ENCODE results near the gene RBBP7.
A peak's percentile ranks its signal among the peaks of the same experiment; 100 is the strongest.
"Not testable (repeated sequence)": the region's sequence is repeated elsewhere in the genome, so short reads cannot be mapped to it uniquely, and the experiment has no call there.

The RBBP7 gene

DNA sequence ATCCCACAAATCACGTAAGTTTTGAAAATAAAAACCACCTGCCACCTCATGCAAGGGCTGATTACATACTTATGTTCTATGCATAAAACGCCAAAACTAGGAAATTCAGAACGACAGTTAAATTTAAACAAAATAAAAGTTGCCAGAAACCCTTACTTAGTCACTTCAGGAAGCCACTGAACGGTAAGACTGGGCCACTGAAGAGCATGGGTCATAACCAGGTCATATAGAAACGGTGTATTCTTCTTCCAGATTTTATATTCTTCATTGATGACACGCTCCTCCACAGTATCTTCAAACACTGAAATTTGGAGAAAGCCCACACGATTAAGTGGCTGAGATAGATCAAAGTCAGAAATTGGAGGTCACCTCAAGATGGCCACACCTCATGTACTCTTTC lies 1.2 kb downstream of the RBBP7 start:
- peak; percentile 52 for FAIRE-seq
- DNase-seq (ENCODE audit: extremely low spot score, insufficient read length, low read depth): no peak

DNA sequence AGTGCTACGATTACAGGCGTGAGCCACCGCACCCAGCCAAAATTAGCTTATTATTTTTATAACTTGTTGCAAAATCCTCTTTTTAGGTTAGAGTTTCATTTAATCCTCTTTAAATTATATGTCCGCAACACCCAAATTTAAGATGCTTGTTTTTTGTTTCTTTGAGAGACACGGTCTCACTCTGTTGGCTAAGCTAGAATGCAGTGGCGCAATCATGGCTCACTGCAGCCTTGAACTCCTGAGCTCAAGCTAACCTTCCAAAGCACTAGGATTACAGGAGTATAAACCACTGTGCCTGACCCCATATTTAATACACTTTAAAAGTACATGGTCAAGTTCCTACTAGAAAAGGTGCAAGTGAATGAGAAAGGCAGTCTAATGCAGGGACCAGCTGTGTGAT lies 2.2 kb downstream of the RBBP7 start:
- FAIRE-seq (no peak), DNase-seq (ENCODE audit: extremely low spot score, insufficient read length, low read depth) (no peak)

DNA sequence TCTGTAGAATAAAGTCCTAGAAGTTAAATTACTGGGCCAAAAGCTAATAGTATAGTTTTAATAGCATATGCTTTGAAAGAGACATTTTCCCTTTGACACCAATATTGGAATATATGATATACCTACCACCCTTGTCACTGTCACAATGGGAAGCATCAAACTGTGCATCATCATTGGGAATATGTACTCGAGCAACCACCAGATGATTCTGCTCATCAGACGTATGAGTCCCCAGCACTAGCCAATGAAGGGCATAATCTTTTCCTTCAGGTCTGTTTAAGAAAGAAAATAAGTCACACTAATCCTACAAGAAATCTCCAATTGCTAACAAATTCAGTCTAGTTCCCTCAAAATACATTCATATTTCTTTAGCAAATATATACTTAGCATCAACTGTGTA lies 7.3 kb downstream of the RBBP7 start:
- DNase-seq (ENCODE audit: extremely low spot score, insufficient read length, low read depth) (no peak), FAIRE-seq (no peak)

DNA sequence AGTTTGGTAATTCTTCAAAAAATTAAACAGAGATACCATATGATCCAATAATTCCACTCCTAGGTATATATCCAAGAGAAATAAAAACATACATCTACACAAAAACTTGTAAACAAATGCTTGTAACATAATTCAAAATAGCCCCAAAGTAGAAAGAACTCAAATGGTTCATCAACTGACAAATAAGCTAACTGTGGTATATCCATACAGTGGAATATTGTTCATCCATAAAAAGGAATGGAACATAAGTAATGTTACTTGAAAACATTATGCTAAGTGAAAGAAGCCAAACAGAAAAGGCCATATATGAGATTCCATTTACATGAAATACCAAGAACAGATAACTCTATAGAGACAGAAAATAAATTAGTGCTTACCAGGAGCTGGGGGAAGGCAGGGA lies 13.4 kb downstream of the RBBP7 start:
- FAIRE-seq (no peak), DNase-seq (ENCODE audit: extremely low spot score, insufficient read length, low read depth) (no peak)

DNA sequence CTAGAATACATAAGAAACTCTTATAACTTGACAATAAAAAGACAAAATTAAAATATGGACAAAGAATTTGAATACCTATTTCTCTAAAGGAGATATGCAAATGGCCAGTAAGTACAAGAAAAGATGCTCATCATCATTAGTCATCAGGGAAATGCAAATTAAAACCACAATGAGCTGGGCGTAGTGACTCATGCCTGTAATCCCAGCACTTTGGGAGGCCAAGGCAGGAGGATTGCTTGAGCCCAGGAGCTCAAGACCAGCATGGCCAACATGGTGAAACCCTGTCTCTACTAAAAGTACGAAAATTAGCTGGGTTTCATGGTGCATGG lies 14.1 kb downstream of the RBBP7 start:
- not testable (repeated sequence) for DNase-seq (ENCODE audit: extremely low spot score, insufficient read length, low read depth)
- FAIRE-seq: peak; percentile 29

DNA sequence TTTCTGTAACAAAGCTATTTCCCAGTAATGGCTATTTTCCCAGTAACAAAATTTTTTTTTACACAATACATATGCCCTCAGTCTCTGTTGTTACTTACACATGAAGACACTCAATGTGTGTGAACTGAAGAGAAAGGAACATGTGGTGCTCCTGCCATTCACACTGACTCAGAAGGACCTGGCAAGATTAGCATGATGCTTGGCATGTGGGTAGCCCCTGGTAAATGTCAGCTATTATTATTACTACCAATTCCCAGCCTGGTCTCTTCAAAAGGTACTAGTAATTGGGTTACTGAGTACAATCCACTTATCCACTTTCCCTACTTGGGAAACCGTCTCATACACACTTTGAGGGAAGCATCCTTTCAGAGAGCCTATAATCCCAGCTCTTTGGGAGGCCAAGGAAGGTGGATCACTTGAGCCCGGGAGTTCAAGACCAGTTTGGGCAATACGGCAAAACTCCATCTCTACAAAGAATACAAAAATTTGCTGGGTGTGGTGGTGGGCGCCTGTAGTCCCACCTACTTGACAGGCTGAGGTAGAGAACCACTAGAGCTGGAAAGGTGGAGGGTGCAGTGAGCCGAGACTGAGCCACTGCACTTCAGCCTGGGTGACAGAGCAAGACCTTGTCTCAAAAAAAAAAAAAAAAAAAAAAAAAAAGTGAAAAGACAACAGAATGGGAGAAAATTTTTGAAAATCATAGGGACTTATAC lies 14.6 kb downstream of the RBBP7 start:
- DNase-seq (ENCODE audit: extremely low spot score, insufficient read length, low read depth): no peak
- no peak for FAIRE-seq

DNA sequence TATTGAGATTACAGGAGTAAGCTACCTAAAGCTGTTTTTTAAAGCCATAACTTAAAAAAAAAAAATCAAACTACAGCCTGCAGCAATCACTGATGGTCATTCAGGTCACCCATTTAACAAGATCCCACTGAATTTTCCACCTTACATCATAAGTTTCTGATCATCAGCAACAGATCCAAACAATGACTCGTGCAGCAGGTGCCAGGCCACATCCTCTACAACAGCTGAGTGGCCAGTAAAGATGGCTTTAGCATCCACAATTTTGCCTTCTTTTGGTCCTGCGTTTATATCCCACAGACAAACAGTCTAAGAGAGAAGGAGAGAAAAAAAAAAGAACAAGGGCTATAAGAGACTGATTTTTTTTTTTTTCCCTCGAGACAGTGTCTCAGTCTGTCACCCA lies 16.6 kb downstream of the RBBP7 start:
- FAIRE-seq (peak; percentile 15), DNase-seq (ENCODE audit: extremely low spot score, insufficient read length, low read depth) (no peak)

DNA sequence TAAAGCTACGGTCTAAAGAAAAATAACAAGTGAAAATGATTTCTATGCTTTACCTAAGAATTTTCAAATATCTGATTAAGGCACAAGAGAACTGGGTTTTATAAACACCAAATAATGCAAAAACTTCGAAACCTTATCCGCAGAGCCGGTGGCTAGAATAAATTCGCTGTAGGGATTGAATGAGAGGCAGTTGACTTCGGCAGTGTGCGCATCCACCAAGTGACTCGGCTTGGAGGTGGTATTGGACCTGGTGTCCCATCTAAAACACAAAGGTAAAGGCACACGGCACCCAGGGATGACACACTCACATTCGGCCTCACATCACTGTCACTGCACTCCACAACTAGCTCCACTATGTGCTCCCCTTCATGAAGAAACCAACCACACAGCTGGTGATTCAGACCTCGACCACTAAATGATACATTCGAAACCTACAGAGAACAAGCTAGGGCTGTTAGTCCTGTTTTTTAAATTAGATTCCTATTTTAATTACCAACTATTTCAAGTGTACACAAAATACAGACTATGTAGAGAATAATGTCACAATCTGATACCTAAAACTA lies 17.5 kb downstream of the RBBP7 start:
- FAIRE-seq (peak; percentile 5), DNase-seq (ENCODE audit: extremely low spot score, insufficient read length, low read depth) (no peak)

DNA sequence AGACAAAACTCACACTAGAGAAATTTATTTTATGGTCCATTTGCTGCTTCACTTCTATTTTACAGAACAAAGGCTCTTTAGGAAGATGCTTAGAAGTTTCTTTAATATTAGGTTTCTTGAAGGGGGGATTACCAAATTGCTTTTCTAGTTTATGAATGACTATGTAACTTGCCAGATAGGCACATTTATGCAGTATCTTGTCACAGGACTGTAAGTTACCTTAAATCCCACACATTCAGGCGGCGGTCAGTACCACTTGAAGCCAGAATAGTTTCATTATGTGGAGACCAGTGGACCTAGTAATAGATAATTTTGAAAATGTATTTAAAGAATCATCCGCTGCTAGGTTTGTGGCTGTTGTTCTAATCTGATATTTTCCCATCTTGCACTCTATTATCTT lies 18.3 kb downstream of the RBBP7 start:
- FAIRE-seq: no peak
- DNase-seq (ENCODE audit: extremely low spot score, insufficient read length, low read depth): no peak

DNA sequence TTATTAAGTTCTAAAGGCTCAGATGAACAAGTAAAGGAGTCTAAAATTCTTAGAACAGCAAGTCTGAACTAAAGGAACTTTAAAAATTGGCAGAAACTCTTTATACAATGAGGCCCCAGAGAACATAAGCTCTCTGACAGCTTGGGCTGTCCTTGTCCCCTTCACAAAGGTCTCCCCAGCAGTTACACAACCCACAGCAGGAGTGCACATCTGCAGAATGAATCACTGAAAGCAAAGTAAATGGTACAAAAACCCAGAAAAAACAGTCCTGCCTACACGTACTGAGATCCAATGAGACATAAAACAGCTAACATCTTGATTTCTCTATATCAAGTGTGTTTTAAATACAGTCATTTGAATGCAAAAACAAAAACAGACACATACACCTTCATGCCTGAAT lies 18.7 kb downstream of the RBBP7 start:
- FAIRE-seq: peak; percentile 51

DNA sequence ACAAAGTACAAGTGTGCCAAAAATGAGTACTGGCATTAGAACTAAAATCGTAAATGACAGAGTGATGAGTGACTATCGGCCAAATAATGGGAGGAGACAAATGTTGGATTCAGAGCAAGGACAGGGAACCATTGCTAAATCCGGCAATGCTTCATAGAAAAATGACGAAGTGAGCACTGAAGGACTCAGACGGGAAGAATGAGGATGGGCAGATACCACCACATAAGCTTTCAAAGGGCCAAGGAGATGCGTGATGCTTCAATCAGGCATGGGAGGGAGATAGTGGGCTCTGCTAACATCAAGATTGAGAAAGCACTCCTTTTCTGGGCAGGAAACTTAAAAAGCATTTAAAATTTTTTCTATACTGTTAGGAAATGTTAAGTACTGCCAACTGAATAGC lies 21.6 kb downstream of the RBBP7 start:
- no peak for DNase-seq (ENCODE audit: extremely low spot score, insufficient read length, low read depth)
- no peak for FAIRE-seq

More for the DNA sequence above, 18.7 kb downstream of the RBBP7 start:
- no peak for DNase-seq (ENCODE audit: extremely low spot score, insufficient read length, low read depth)

DNA sequence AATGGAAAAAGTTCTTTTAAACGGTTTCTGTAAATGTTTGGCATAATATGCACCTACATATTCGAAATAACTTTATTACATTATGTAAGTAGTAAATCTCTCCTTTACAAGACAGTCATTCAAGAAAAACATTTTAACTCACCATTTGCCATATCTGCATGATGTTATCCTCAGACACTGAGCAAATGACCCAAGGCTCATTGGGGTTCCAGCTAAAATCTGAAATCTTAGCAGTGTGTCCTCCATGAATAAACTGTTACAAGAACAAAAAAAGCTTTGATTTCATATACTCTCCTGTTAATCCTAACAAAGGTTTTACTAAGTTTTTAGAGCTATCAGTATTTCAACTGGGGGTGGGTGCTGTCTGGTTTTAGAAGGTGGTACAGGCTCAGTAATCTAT lies 24.5 kb downstream of the RBBP7 start:
- FAIRE-seq (no peak), DNase-seq (ENCODE audit: extremely low spot score, insufficient read length, low read depth) (no peak)

DNA sequence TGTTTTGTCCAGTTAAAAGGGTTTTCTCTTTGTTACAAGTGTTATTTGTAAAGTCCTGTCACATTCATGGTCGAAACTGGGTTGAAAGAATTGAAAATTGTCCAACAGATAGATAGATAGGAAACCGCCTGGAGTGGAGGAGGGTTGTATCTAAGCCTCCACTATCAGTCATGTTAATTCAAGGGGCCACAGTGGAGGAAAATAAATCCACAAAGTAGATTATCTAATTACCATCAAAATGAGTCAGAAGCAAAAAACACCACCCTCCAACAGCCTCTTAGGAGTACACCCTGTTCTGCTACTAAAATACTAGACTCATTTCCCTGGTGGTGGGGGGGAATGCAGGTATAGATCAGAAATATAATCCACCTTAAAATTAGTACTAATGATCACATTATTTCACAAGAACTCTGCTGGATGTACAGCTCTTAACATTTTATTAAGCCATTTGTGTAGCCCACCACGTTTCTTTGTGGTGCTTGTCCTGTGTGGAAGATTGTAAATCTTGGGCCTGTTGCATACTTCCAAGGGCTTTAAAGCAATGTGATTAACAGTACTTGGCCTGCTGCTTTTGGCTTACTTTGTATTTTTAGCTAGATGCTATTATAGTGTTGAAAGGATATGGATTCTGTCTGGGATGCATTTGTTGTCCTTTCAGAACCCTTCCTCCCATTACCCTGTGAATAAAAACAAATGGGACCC lies 26.8 kb downstream of the RBBP7 start:
- no peak for DNase-seq (ENCODE audit: extremely low spot score, insufficient read length, low read depth)
- FAIRE-seq: no peak

DNA sequence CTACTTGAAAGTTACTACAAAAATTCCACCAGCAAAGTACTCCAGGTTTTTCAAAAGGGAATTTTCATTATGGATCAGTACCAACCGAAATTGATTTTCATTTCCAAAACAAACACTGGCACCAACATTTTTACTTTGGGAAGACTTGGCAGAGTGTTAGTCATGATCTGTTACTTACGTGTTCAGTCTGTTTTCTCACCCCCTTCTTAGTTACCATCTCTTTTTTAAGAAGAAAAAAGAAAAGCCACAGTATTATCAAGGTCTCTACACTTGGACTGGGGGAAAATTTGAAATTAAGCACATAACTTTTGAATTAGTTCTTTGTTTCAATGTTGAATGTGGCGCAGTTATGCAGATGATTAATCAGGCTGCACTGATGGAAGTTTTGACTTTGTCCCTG lies 27.5 kb downstream of the RBBP7 start:
- DNase-seq (ENCODE audit: extremely low spot score, insufficient read length, low read depth) (no peak), FAIRE-seq (no peak)

DNA sequence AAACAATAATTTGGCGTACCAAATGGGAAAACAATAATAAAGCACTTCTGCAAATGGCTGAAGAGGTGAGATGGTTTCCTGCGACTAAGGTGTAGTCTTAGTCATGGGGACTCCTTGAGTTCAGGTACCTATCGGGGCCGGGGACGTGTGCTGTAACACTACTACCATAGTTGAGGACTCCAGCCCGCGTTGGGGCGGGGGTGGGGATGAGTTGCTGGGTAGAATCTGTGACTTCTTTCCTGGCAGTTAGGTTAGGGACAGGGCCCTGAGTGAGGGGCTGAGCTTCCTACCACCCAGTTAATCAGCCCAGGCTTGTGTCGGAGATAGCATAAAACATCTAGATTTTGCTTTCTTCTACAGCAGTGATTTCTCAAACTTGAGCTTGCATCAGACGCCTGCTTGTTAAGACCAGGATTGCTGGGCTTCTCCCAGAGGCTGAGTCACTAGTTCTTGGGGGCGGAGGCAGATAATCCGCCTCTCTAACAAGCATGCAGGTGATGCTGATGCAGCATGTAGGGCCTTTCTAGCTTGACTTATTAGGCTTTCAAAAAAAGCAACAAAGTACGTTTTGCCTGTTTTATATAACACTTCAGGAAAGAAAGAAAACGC lies 30.2 kb downstream of the RBBP7 start:
- DNase-seq (ENCODE audit: extremely low spot score, insufficient read length, low read depth) (no peak), FAIRE-seq (no peak)

DNA sequence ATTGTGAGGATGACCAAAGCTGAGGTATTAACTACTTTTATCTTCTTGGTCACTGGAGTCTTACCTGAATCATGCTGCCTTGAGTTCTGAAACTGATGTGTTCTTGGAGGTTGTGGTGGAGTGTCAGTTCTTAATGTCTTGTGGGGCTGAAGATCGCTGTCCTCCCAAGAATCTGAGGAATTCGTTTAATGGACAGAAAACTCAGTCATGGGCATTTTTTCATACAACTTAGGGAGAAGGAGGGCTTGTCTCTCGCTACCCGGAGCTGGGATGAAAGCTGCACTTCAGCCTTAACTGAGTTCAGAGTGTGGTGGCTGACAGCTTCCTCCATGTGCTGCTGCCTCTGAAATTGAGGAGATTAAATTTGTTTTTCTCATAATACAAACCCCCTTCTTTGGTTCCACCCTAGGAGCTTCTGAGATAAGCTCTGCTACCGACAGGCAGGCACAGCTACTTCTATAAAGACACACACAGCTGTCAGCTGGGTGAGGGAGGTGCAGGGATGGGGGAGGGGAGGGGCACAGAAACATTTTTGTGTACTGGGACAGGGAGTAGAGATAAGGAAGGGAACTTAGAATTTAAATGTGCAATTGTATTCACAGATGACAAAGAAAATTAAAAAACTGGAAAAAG lies 30.8 kb downstream of the RBBP7 start:
- FAIRE-seq (no peak), DNase-seq (ENCODE audit: extremely low spot score, insufficient read length, low read depth) (no peak)

DNA sequence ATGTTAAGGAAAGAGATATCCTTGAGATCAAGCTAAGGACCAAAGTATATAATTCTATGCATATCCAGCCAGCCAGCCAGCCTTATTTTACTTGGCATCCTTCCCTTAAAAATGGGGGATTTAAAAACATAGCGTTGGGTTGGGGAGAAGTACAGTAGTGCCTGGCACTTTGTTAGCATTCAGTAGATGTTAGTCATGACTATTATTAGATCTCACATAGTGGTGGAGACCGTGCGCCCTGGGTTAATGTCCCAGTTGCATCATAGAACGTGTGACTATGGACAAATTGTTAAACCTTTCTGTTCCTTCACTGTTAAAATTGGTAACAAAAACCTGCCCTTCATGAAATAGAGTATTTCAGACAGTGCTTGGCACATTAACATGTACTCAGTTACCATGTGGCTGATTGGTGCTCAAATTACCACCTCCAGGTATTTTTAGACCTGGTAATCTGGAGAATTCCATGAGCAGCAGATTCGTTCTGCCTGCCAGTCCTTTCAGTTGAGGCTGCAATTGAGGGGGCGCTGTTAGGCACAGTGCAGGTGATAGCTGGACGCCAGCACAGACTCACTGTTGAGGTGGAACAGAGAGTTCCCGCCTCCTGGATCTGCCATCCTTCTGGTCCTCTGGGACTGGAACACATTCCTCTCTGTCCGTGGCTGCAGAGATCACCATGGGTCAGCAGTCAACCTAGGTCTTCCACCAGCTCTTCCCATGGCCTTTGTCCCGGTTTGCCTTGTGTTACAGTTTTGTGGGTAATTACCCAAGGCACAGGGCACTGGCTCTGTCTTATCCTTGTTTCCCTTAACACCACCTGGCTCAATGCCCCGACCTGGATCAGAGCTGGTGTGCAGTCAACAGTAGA lies 31.7 kb downstream of the RBBP7 start:
- FAIRE-seq: no peak
- no peak for DNase-seq (ENCODE audit: extremely low spot score, insufficient read length, low read depth)

DNA sequence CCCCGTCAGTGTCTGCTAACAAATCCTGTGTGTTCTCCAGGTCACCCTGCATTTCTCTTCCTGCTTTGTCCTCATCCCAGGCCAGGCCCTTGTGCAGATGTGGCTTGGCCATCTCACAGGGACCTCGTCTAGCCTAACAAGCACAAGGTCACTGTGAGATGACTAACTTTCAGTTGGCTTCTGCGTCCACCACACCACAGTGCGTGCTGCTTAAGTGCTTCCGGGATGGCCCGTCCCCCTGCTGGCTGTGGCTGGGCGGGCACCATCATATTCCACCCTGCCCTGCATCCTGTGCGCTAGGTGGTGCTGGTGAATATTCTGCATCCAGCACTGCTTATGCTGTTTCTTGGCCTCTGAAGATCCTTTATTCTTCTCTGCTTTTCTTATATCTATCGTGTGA lies 33.8 kb downstream of the RBBP7 start:
- no peak for DNase-seq (ENCODE audit: extremely low spot score, insufficient read length, low read depth)
- peak; percentile 26 for FAIRE-seq

DNA sequence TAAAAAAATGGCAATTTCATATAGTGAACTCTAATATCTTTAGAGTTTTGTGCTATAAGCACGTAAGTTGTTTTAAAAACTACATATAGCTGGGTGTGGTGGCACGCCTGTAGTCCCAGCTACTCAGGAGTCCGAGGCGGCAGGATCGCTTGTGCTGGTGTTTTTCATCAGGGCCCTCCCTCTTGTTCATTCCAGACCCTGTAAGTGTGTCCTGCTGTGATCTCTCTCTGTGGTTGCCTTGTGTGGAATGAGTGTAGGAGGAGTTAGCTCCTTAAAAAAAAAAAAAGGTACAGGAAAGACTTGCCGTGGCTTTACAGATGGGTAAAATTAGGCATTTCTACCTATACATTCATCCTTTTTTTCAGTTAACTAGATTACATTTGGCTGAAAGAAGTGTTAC lies 35.4 kb downstream of the RBBP7 start:
- FAIRE-seq: no peak

DNA sequence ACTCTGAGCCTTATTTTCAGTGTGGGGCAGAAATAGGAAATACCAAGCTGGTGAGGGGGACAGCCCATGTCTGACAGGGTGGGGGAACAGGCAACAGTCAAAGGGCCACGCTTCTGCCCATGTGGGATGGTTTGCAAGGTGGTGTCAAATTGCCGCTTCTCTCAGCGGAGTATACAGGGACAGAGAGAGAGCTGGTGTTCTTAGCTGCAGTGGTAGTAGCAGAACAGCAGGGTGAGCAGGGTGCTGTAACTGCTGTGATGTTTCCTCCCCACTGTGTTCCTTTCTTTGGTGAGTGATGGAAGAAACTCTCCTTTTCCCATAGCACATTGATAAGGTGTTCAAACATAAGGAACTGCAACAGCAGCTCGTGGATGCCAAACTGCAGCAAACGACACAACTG lies 37.9 kb downstream of the RBBP7 start:
- no peak for FAIRE-seq
- no peak for DNase-seq (ENCODE audit: extremely low spot score, insufficient read length, low read depth)

More for the DNA sequence above, 35.4 kb downstream of the RBBP7 start:
- no peak for DNase-seq (ENCODE audit: extremely low spot score, insufficient read length, low read depth)

Measured in GM18507 (cell line).